RPMI7951 (cell line): ENCODE measurements around the gene LRRC10B. TPM values are rescaled to one million over a fixed set of nuclear protein-coding genes. Genes with fewer than 3 reads are reported as not detected.

Experiments
- DNase-seq: peaks from one replicate; pipeline ENCODE4 v3.0.0-alpha.2; 2012; ENCODE audit warnings: low read depth
- total RNA-seq: library from RNA; depleted of rRNA; stranded (reverse); fragments of >200 nt; shearing (Covaris generic); gene quantifications from 2 replicates; pipeline ENCODE4 v1.2.3, GENCODE V29; 2014; rRNA removed

The LRRC10B gene
- total RNA-seq, 1 experiment from 2014 or later: not detected

GRCh38 chr11:61546663-61547062 is 38.1 kb downstream of the LRRC10B start:
- DNase-seq: no peak

GRCh38 chr11:61547246-61547645 is 38.7 kb downstream of the LRRC10B start:
- DNase-seq: no peak

GRCh38 chr11:61549177-61549576 is 40.6 kb downstream of the LRRC10B start:
- no peak for DNase-seq

- no peak for DNase-seq
These were observed 41.4 kb downstream of the LRRC10B start for GRCh38 chr11:61549662-61550568.

GRCh38 chr11:61550665-61551227 is 42.2 kb downstream of the LRRC10B start:
- no peak for DNase-seq

GRCh38 chr11:61551634-61552033 is 43.1 kb downstream of the LRRC10B start:
- peak; percentile 65 for DNase-seq

- DNase-seq: no peak
These were observed 43.6 kb downstream of the LRRC10B start for GRCh38 chr11:61552108-61552635.

GRCh38 chr11:61553373-61554171 is 45.0 kb downstream of the LRRC10B start:
- no peak for DNase-seq

GRCh38 chr11:61554172-61554988 is 45.8 kb downstream of the LRRC10B start:
- DNase-seq: no peak

- no peak for DNase-seq
These were observed 46.8 kb downstream of the LRRC10B start for GRCh38 chr11:61555051-61555969.

GRCh38 chr11:61555978-61556377 is 47.4 kb downstream of the LRRC10B start:
- DNase-seq: no peak

GRCh38 chr11:61556621-61557020 is 48.1 kb downstream of the LRRC10B start:
- DNase-seq: no peak

Other genes starting within 250 kb of the LRRC10B start
- under 0.01 TPM in 1 of 2 replicates, not detected in the other for gene VWCE, start 213.4 kb upstream of the LRRC10B start, total RNA-seq
- 141 and 157 TPM in 2 replicates for gene DDB1, start 175.6 kb upstream of the LRRC10B start, total RNA-seq
- 12.2 and 16.1 TPM in 2 replicates for gene TKFC, start 175.5 kb upstream of the LRRC10B start, total RNA-seq
- gene CYB561A3, start 146.9 kb upstream of the LRRC10B start, total RNA-seq: 58.5 and 64.4 TPM in 2 replicates
- 62.4 and 99.0 TPM in 2 replicates for gene TMEM138, start 146.4 kb upstream of the LRRC10B start, total RNA-seq
- 11.2 and 11.3 TPM in 2 replicates for gene TMEM216, start 116.2 kb upstream of the LRRC10B start, total RNA-seq
- 34.3 and 44.0 TPM in 2 replicates for gene CPSF7, start 78.8 kb upstream of the LRRC10B start, total RNA-seq
- 45.8 and 48.6 TPM in 2 replicates for gene SDHAF2, start 78.6 kb upstream of the LRRC10B start, total RNA-seq
- gene SYT7, start 72.3 kb downstream of the LRRC10B start, total RNA-seq: 0.29 and 0.48 TPM in 2 replicates
- 0.78 and 0.96 TPM in 2 replicates for gene DAGLA, start 171.6 kb downstream of the LRRC10B start, total RNA-seq
- 0.10 and 0.12 TPM in 2 replicates for gene MYRF, start 243.9 kb downstream of the LRRC10B start, total RNA-seq